Trophoblast cell (in vitro differentiated cells and primary cell): ENCODE data around the gene ZSWIM1.

Experiments
- DNase-seq, 2 donors: peaks; one replicate each; pipeline ENCODE4 v3.0.0-alpha.2; 2016
- H2AFZ ChIP-seq: 2 replicates; pipeline ENCODE4 v1.6.1; 2013; ENCODE audit warnings: low read length, moderate library complexity, mild to moderate bottlenecking; ENCODE audit not compliant: insufficient read depth, poor library complexity
- H2AK5ac ChIP-seq: 2 replicates; pipeline ENCODE4 v1.6.1; 2013; ENCODE audit warnings: mild to moderate bottlenecking, low read length
- H2BK120ac ChIP-seq: 2 replicates; pipeline ENCODE4 v1.6.1; 2013; ENCODE audit warnings: low read length, mild to moderate bottlenecking, moderate library complexity; ENCODE audit not compliant: insufficient read depth, poor library complexity
- H2BK12ac ChIP-seq: 2 replicates; pipeline ENCODE4 v1.6.1; 2013; ENCODE audit warnings: mild to moderate bottlenecking, low read length, moderate library complexity
- H2BK5ac ChIP-seq: 2 replicates; pipeline ENCODE4 v1.6.1; 2013; ENCODE audit warnings: low read length, low read depth, moderate library complexity, mild to moderate bottlenecking; ENCODE audit not compliant: poor library complexity
- H3K14ac ChIP-seq: 2 replicates; pipeline ENCODE4 v1.6.1; 2013; ENCODE audit warnings: mild to moderate bottlenecking, low read length
- H3K18ac ChIP-seq: 2 replicates; pipeline ENCODE4 v1.6.1; 2013; ENCODE audit warnings: mild to moderate bottlenecking, low read length
- H3K23ac ChIP-seq: 2 replicates; pipeline ENCODE4 v1.6.1; 2013; ENCODE audit warnings: low read length
- H3K27ac ChIP-seq: 2 replicates; pipeline ENCODE4 v1.5.1; 2013; ENCODE audit warnings: low read depth, mild to moderate bottlenecking, inconsistent platforms, low read length, moderate library complexity
- H3K27me3 ChIP-seq: 2 replicates; pipeline ENCODE4 v1.6.1; 2013; ENCODE audit warnings: inconsistent platforms, mild to moderate bottlenecking, low read length, moderate library complexity; ENCODE audit not compliant: insufficient read depth
- H3K36me3 ChIP-seq, 2 experiments: 1 replicate in 1 of 2; 2 replicates in 1 of 2; pipeline ENCODE4 v1.6.1; 2013; ENCODE audit warnings: low read length in 2 of 2, mild to moderate bottlenecking in 2 of 2, moderate library complexity in 1 of 2; ENCODE audit not compliant: insufficient read depth in 2 of 2, control insufficient read depth in 1 of 2
- H3K4ac ChIP-seq: 2 replicates; pipeline ENCODE4 v1.6.1; 2013; ENCODE audit warnings: low read depth, mild to moderate bottlenecking, low read length, moderate library complexity
- H3K4me1 ChIP-seq, 2 experiments: 1 replicate in 1 of 2; 2 replicates in 1 of 2; pipeline ENCODE4 v1.6.1; 2013; ENCODE audit warnings: low read length in 2 of 2, mild to moderate bottlenecking in 2 of 2, moderate library complexity in 1 of 2; ENCODE audit not compliant: insufficient read depth in 2 of 2, control insufficient read depth in 1 of 2
- H3K4me2 ChIP-seq: 2 replicates; pipeline ENCODE4 v1.6.1; 2013; ENCODE audit warnings: inconsistent platforms, mild to moderate bottlenecking, low read length, moderate library complexity
- H3K4me3 ChIP-seq: 2 replicates; pipeline ENCODE4 v1.5.1; 2013; ENCODE audit warnings: mild to moderate bottlenecking, low read depth, low read length, inconsistent platforms
- H3K79me1 ChIP-seq: one replicate; pipeline ENCODE4 v1.6.1; 2013; ENCODE audit warnings: low read length
- H3K79me2 ChIP-seq: 2 replicates; pipeline ENCODE4 v1.6.1; 2013; ENCODE audit warnings: low read length, mild to moderate bottlenecking; ENCODE audit not compliant: control insufficient read depth, insufficient read depth, poor library complexity
- H3K9ac ChIP-seq: 2 replicates; pipeline ENCODE4 v1.6.1; 2013; ENCODE audit warnings: mild to moderate bottlenecking, low read length
- H3K9me3 ChIP-seq: 2 replicates; pipeline ENCODE4 v1.6.1; 2013; ENCODE audit warnings: low read depth, mild to moderate bottlenecking, control low read depth, inconsistent platforms, low read length; ENCODE audit not compliant: insufficient read depth
- H4K12ac ChIP-seq: 2 replicates; pipeline ENCODE4 v1.6.1; 2013; ENCODE audit warnings: low read depth, mild to moderate bottlenecking, low read length, moderate library complexity
- H4K8ac ChIP-seq: 2 replicates; pipeline ENCODE4 v1.6.1; 2013; ENCODE audit warnings: low read depth, mild to moderate bottlenecking, low read length, moderate library complexity
- H4K91ac ChIP-seq: one replicate; pipeline ENCODE4 v1.6.1; 2013; ENCODE audit warnings: low read depth, mild to moderate bottlenecking, low read length, moderate library complexity
- WGBS: extraction: QIAGEN DNeasy Blood & Tissue Kit; methylation state at CpG from one replicate; pipeline ENCODE4 v1.1.7; 2013; ENCODE audit warnings: missing lambda C conversion rate; ENCODE audit not compliant: insufficient read length, insufficient coverage; ENCODE audit errors: extremely low coverage; 5-methylcytosine and 5-hydroxymethylcytosine counted together

The ZSWIM1 gene

DNA sequence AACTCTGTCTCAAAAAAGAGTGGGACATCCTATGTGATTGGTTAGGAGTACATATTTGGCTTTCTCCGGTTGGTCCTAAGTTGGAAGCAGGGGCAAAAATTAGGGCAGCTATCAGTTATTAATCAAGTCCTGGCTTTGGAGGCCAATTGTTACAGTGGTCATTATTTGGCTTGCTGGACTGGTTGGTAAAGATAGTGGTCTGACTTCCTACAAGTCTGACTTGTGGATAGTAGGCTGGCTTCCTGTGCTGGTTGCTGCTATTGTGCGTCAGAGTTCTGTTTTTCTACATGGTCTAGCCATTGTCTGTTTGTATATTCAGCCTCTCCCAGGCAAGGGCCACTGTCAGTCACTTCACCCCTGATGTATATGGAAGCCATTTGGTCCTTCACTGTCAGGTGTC, 30.8 kb upstream of the ZSWIM1 start:
- no peak overlapping the region for H3K4me3 ChIP-seq
- H2AK5ac ChIP-seq = no peak overlapping the region
- no peak overlapping the region for H4K91ac ChIP-seq
- no peak overlapping the region for H2BK120ac ChIP-seq
- no peaks in the 10 kb centered on the region for H3K79me2 ChIP-seq
- no peak overlapping the region for H3K4me2 ChIP-seq
- no peak overlapping the region for H2AFZ ChIP-seq
- H3K4me1 ChIP-seq = no peaks in the 10 kb centered on the region
- no CpG with 5 or more reads among the region's 2 CpGs for WGBS
- H3K27me3 ChIP-seq = no peaks in the 10 kb centered on the region
- H3K23ac ChIP-seq = no peak overlapping the region
- no peak overlapping the region for H2BK12ac ChIP-seq
- DNase-seq = no peak
- H3K4ac ChIP-seq = no peak overlapping the region
- H3K14ac ChIP-seq = no peak overlapping the region
- H3K79me1 ChIP-seq = no peaks in the 10 kb centered on the region
- no peaks in the 10 kb centered on the region for H3K9me3 ChIP-seq
- no peak overlapping the region for H2BK5ac ChIP-seq
- no peak overlapping the region for H3K9ac ChIP-seq
- H3K18ac ChIP-seq = no peak overlapping the region
- H4K12ac ChIP-seq = no peak overlapping the region
- peaks cover 6 to 18% of the 10 kb centered on the region in 2 experiments for H3K36me3 ChIP-seq
- H3K27ac ChIP-seq = no peak overlapping the region
- H4K8ac ChIP-seq = no peak overlapping the region

DNA sequence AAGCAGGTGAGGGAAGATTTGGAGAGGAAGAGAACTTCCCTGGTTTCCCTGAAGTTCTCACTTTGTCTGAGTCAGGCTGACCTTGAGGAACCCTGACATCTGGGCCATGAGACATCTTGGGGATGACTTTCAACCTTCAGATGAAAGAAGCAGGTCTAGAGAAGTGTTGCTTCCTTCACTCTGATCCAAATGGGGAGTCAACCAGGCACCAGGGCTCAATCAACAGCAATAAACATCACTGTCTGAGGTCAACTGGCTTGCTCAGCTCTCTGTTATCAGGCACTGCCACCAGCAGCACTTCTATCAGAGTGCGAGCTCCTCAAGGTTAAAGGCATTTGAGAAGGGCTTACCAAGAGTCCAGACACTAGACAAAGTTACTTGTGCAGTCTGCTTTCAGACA, 30.1 kb upstream of the ZSWIM1 start:
- H3K27ac ChIP-seq = no peak overlapping the region
- no peak overlapping the region for H3K4ac ChIP-seq
- H3K18ac ChIP-seq = no peak overlapping the region

DNA sequence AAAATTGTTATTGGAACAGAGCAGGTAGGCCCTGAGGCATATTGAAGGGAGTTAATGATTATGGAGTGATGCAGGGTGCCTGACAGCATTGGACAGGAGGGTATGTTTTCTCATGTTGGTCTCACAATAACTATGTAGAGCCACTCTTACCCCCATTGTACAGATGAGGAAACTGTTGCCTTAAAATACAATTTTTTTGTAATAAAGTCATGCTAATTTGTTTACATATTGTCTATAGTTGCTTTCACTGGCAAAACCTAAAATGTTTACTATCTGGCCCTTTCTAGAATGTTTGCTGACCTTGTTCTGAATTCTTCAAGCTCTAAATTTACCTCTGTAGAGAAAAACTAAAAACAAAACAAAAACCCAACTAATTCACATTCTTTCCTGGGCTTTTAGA, 29.5 kb upstream of the ZSWIM1 start:
- Histone ChIP-seq H3K27ac (no peak overlapping the region), H3K4me2 (no peak overlapping the region), H3K14ac (no peak overlapping the region), H3K36me3 (peaks cover 6 to 13% of the 10 kb centered on the region in 2 experiments), H3K27me3 (no peaks in the 10 kb centered on the region), H2BK5ac (no peak overlapping the region), H2AFZ (no peak overlapping the region), H3K9me3 (no peaks in the 10 kb centered on the region), H3K4ac (no peak overlapping the region), H2BK12ac (no peak overlapping the region), H3K4me3 (no peak overlapping the region), H3K4me1 (no peaks in the 10 kb centered on the region), H4K8ac (no peak overlapping the region), H2AK5ac (no peak overlapping the region), H3K79me2 (no peaks in the 10 kb centered on the region), H2BK120ac (no peak overlapping the region), H3K23ac (no peak overlapping the region), H4K91ac (no peak overlapping the region), H3K9ac (no peak overlapping the region), H4K12ac (no peak overlapping the region), H3K18ac (no peak overlapping the region), H3K79me1 (no peaks in the 10 kb centered on the region)
- no peak for DNase-seq

More for the DNA sequence above, 30.1 kb upstream of the ZSWIM1 start:
- H3K9me3 ChIP-seq = no peaks in the 10 kb centered on the region
- no peak for DNase-seq
- H3K23ac ChIP-seq = no peak overlapping the region
- no peaks in the 10 kb centered on the region for H3K27me3 ChIP-seq
- no peak overlapping the region for H2AFZ ChIP-seq
- no peak overlapping the region for H2BK5ac ChIP-seq
- no peaks in the 10 kb centered on the region for H3K79me2 ChIP-seq
- no peak overlapping the region for H3K9ac ChIP-seq
- H2BK120ac ChIP-seq = no peak overlapping the region
- H2AK5ac ChIP-seq = no peak overlapping the region
- no peak overlapping the region for H4K12ac ChIP-seq
- H3K14ac ChIP-seq = no peak overlapping the region
- no peak overlapping the region for H3K4me2 ChIP-seq
- H4K8ac ChIP-seq = no peak overlapping the region
- H3K79me1 ChIP-seq = no peaks in the 10 kb centered on the region
- H3K4me3 ChIP-seq = no peak overlapping the region
- no peak overlapping the region for H4K91ac ChIP-seq
- H3K36me3 ChIP-seq = peaks cover 6 to 15% of the 10 kb centered on the region in 2 experiments
- no peak overlapping the region for H2BK12ac ChIP-seq
- H3K4me1 ChIP-seq = no peaks in the 10 kb centered on the region
- WGBS = no CpG with 5 or more reads among the region's 1 CpG

DNA sequence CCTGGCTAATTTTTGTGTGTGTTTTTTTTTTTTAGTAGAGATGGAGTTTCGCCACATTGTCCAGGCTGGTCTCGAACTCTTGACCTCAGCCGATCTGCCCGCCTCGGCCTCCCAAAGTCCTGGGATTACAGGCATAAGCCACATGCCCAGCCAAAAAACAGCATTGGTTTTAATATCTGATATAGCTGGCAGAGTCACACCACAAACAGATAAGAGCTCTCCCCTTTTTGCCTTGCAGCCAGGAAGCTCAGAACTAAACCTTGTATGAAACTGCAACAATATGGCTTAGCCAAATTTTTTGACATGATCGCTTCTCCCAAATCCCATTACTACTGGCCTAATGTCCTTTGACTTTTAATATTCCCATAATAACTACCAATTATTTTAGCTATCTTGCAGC, 28.7 kb upstream of the ZSWIM1 start:
- H2AFZ ChIP-seq = no peak overlapping the region
- no peak overlapping the region for H4K91ac ChIP-seq
- H3K27ac ChIP-seq = no peak overlapping the region
- peaks cover 2% of the 10 kb centered on the region for H3K79me1 ChIP-seq
- H4K12ac ChIP-seq = no peak overlapping the region
- H3K36me3 ChIP-seq = peaks cover 5 to 12% of the 10 kb centered on the region in 2 experiments
- WGBS = no CpG with 5 or more reads among the region's 6 CpGs
- H3K4ac ChIP-seq = no peak overlapping the region
- H3K4me1 ChIP-seq = peaks cover 0 to 3% of the 10 kb centered on the region in 2 experiments
- no peak overlapping the region for H3K18ac ChIP-seq
- no peaks in the 10 kb centered on the region for H3K27me3 ChIP-seq
- no peak overlapping the region for H3K4me2 ChIP-seq
- H2AK5ac ChIP-seq = no peak overlapping the region
- H2BK12ac ChIP-seq = no peak overlapping the region
- H3K23ac ChIP-seq = no peak overlapping the region
- H4K8ac ChIP-seq = no peak overlapping the region
- H3K4me3 ChIP-seq = no peak overlapping the region
- H2BK120ac ChIP-seq = no peak overlapping the region
- no peaks in the 10 kb centered on the region for H3K9me3 ChIP-seq
- H3K9ac ChIP-seq = no peak overlapping the region
- H3K14ac ChIP-seq = no peak overlapping the region
- H2BK5ac ChIP-seq = no peak overlapping the region
- H3K79me2 ChIP-seq = peaks cover 1% of the 10 kb centered on the region
- DNase-seq = no peak
